ENCODE measurements around the gene UBC.

UBC gene

DNA sequence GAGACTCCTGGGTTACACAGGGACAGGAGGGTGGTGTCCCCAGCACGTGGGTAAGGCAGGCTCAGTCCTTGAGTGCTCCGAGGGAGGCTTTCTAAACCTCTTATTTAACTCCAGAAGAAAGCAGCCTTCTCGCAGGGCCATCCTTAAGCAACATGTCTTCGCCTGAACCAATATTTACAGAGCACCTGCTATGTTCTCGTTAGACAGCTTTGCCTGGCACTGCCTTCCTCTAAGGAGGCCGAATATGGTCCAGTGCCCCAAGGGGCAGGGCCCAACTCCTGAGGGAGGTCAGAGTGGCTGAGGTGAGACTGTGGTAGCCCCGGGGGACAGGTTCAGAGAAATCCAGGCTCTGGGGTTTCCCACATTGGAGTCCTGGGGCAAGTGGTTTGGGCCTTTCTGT is 48.7 kb downstream of the UBC start:
- no peak for DNase-seq (ENCODE audit: low read depth in 2 of 2)

DNA sequence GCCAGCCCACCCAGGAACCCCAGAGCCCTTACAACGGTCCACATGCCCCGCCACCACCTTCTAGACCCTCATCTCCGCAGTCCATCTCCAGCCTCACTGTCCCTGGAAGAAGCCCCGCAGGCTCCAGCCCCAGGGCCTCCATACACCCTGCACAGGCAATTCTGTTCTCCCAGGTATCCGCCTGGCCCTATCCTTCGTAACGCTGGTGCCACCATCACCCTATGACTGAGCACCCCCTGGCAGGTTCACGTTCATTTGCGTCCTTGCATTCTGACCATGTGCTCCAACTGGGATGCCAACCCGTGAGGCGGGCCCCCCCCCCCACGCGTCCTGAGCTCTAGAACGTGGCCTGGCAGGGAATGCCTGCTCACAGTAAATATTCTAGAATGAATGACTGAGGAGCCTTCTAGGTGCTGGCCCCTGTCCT is 50.1 kb downstream of the UBC start:
- DNase-seq (ENCODE audit: low read depth in 2 of 2), result no peak

DNA sequence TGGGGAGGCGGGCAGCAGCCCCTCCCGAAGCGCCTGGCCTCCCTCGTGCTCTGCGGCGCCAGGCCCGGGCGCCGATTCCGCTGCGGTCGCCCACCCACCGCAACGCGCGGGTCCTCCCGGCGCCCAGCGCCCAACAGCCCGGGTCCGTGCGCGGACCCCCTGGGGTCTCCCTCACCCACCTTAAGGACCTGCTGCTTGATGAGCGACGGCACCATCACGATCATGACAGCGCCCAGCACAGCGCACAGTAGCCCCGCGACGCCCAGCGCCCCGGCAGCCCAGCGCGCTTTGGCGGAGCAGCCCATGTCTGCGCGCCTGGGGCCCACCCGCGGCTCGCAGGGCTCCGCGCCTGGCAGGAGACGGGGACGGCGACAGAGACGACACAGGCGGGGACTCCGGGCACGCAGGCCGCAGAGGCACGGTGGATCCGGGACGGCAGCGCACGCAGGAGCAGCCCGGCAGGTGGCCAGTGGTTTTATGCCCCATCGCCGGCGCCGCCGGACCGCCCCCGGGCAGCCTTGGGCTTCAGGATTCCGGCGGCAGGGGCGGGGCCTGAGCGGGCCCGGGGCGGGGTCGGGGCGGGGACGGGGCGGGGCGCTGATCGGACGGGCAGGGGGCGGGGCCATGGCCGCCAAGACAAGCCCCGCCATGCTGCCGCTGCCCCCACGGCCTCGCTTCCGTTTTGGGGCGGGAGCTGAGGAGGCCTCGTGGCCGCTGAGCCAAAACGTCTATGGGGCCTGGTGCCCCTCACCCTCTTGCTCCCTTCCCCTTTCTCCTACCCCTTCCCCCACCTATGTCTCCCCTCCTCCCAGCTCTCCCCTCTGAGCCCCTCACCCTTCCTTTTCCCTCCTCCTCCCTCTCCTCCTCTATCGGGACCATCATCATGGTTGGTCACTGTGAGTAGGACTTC is 50.8 kb downstream of the UBC start, which contains the start of gene SCARB1:
Gene SCARB1, minus strand, starts transcription at position 449 of the 910 bp plus-strand sequence. Its CDS starts 144 bp downstream, at position 305.
- DNase-seq (ENCODE audit: low read depth in 2 of 2), result peak; percentile 60 to 67

DNA sequence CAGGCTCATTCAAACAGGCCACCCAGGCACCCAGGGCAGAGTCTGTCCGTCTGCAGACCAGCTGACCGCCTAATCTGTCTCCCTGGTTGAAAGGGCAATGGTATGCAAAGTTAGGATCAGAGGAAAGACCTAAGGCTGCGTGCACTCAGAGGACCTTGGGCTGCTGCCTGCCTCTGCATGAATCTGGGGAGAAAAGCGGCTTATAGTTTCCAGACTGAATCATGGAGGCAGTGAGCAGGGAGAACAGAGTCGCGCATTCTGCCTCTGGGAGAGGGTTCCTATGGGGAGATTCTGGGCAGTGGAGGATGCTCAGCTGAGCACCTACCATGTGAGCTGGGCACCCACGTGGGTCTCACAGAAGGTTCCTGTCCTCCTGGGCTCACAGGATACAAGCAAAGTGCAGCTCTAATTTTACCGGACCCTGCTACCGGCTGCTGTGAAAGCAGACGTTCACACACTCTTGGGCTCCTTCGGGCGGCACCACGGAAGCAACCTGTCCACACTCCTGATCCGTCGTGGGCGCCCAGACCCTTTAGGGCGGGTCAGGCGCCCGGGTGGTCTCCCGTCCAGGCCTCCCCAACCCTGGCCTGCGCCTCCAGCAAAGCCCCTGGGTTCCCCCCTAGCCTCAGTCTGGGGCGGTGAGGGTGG is 51.6 kb downstream of the UBC start:
- DNase-seq (ENCODE audit: low read depth in 2 of 2), result no peak

DNA sequence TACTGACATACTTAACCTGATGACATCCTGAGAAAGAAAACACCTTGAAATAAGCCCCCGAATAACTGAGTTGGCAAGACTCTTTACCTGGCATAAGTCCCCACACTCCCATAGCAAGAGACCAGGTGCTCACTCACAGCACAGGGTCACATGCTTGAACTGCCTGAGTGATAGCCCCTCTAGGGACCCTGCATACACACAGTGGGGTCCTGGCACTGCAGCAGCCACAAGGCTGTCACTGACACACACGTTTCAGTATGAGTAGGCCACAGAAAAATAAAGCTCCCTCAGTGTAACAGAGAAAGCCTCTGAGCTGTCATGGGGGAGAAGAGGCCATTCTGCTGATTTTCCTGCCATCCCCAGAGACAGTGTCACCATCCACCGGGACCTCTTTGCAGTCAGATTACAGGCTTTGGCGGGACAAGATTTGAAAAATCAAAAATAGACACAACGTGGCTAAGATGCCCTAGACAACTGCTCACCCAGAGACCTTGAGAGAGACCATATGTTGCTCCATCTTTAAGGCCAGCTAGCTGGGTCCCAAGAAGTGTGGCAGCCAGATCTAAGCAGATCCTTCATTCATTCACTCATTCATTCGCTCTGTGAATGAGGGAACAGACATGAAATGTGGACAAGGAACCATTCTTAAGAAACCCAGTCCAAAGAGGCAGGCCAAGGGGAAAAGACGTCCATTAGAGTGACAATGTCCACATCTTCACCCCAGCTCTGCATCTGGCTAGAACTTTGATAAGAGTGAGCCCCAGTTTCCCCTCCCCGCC is 52.4 kb downstream of the UBC start:
- DNase-seq (ENCODE audit: low read depth in 2 of 2), result no peak

Data from stimulated activated CD8-positive, alpha-beta memory T cell treated with anti-CD3 and anti-CD28 coated beads, Interleukin-2, amount 100 ng/mL, for 1 hour (primary cell).